ENCODE measurements around the gene COPA.
"Not testable (repeated sequence)": the region's sequence is repeated elsewhere in the genome, so short reads cannot be mapped to it uniquely, and the experiment has no call there.

The COPA gene

GRCh38 chr1:160342953-160343869, at the start of gene COPA, which contains the start of gene NCSTN:
Gene COPA, minus strand, starts transcription at chr1:160343250. Its CDS starts 80 bp downstream, at chr1:160343170.
Gene NCSTN, plus strand, starts transcription at chr1:160343383. Its CDS starts 14 bp downstream, at chr1:160343397.
- peak; percentile 93 for DNase-seq (ENCODE audit: low read depth, low spot score)
- Histone ChIP-seq H3K27ac (ENCODE audit: low read length) (no peak within 1 kb of the TSS), H3K9me3 (ENCODE audit: control insufficient read depth, insufficient read depth, low read length) (no peaks in the 10 kb centered on the region), H3K36me3 (ENCODE audit: control insufficient read depth, insufficient read depth, low read length) (peaks cover 6% of the 10 kb centered on the region; the same call in 1 of the 2 replicates), H3K4me1 (ENCODE audit: control insufficient read depth, insufficient read depth, low read length) (no peaks in the 10 kb centered on the region), H3K27me3 (ENCODE audit: control insufficient read depth, insufficient read depth, low read length) (no peaks in the 10 kb centered on the region), H3K4me3 (ENCODE audit: low read length) (peak within 1 kb of the TSS; percentile 99)
- WGBS (ENCODE audit: insufficient coverage, insufficient read length) = no CpG with 5 or more reads among the region's 58 CpGs

GRCh38 chr1:160388406-160388805, 45.4 kb upstream of the COPA start:
- not testable (repeated sequence) for H3K4me1 ChIP-seq (ENCODE audit: control insufficient read depth, insufficient read depth, low read length); H3K9me3 ChIP-seq (ENCODE audit: control insufficient read depth, insufficient read depth, low read length); H3K4me3 ChIP-seq (ENCODE audit: low read length); H3K36me3 ChIP-seq (ENCODE audit: control insufficient read depth, insufficient read depth, low read length); H3K27me3 ChIP-seq (ENCODE audit: control insufficient read depth, insufficient read depth, low read length); H3K27ac ChIP-seq (ENCODE audit: low read length); DNase-seq (ENCODE audit: low read depth, low spot score)
- no CpG with 5 or more reads among the region's 4 CpGs for WGBS (ENCODE audit: insufficient coverage, insufficient read length)

- WGBS (ENCODE audit: insufficient coverage, insufficient read length) = no CpG with 5 or more reads among the region's 2 CpGs
Measured at GRCh38 chr1:160384812-160385211, 41.8 kb upstream of the COPA start.

GRCh38 chr1:160377585-160378206, 34.6 kb upstream of the COPA start:
- Histone ChIP-seq H3K9me3 (ENCODE audit: control insufficient read depth, insufficient read depth, low read length) (no peaks in the 10 kb centered on the region), H3K27me3 (ENCODE audit: control insufficient read depth, insufficient read depth, low read length) (no peaks in the 10 kb centered on the region), H3K27ac (ENCODE audit: low read length) (no peak overlapping the region), H3K4me1 (ENCODE audit: control insufficient read depth, insufficient read depth, low read length) (peaks cover 9% of the 10 kb centered on the region; the same call in 1 of the 2 replicates), H3K4me3 (ENCODE audit: low read length) (no peak overlapping the region), H3K36me3 (ENCODE audit: control insufficient read depth, insufficient read depth, low read length) (no peaks in the 10 kb centered on the region)
- no peak for DNase-seq (ENCODE audit: low read depth, low spot score)
- no CpG with 5 or more reads among the region's 7 CpGs for WGBS (ENCODE audit: insufficient coverage, insufficient read length)

More at GRCh38 chr1:160384812-160385211, 41.8 kb upstream of the COPA start:
- not testable (repeated sequence) for H3K27me3 ChIP-seq (ENCODE audit: control insufficient read depth, insufficient read depth, low read length); DNase-seq (ENCODE audit: low read depth, low spot score); H3K4me3 ChIP-seq (ENCODE audit: low read length); H3K27ac ChIP-seq (ENCODE audit: low read length); H3K4me1 ChIP-seq (ENCODE audit: control insufficient read depth, insufficient read depth, low read length); H3K9me3 ChIP-seq (ENCODE audit: control insufficient read depth, insufficient read depth, low read length); H3K36me3 ChIP-seq (ENCODE audit: control insufficient read depth, insufficient read depth, low read length)

- Histone ChIP-seq H3K27ac (ENCODE audit: low read length) (no peak overlapping the region), H3K36me3 (ENCODE audit: control insufficient read depth, insufficient read depth, low read length) (no peaks in the 10 kb centered on the region), H3K27me3 (ENCODE audit: control insufficient read depth, insufficient read depth, low read length) (no peaks in the 10 kb centered on the region), H3K9me3 (ENCODE audit: control insufficient read depth, insufficient read depth, low read length) (no peaks in the 10 kb centered on the region), H3K4me3 (ENCODE audit: low read length) (no peak overlapping the region), H3K4me1 (ENCODE audit: control insufficient read depth, insufficient read depth, low read length) (peaks cover 9% of the 10 kb centered on the region; the same call in 1 of the 2 replicates)
- peak; percentile 67 for DNase-seq (ENCODE audit: low read depth, low spot score)
- WGBS (ENCODE audit: insufficient coverage, insufficient read length) = no CpG with 5 or more reads among the region's 5 CpGs
Measured at GRCh38 chr1:160376525-160377131, 33.6 kb upstream of the COPA start.

GRCh38 chr1:160375788-160376524, 32.9 kb upstream of the COPA start:
- Histone ChIP-seq H3K4me1 (ENCODE audit: control insufficient read depth, insufficient read depth, low read length) (peaks cover 9% of the 10 kb centered on the region), H3K36me3 (ENCODE audit: control insufficient read depth, insufficient read depth, low read length) (no peaks in the 10 kb centered on the region), H3K9me3 (ENCODE audit: control insufficient read depth, insufficient read depth, low read length) (no peaks in the 10 kb centered on the region), H3K4me3 (ENCODE audit: low read length) (no peak overlapping the region), H3K27ac (ENCODE audit: low read length) (no peak overlapping the region), H3K27me3 (ENCODE audit: control insufficient read depth, insufficient read depth, low read length) (no peaks in the 10 kb centered on the region)
- no CpG with 5 or more reads among the region's 9 CpGs for WGBS (ENCODE audit: insufficient coverage, insufficient read length)
- DNase-seq (ENCODE audit: low read depth, low spot score) = no peak

- Histone ChIP-seq H3K4me3 (ENCODE audit: low read length) (no peak overlapping the region), H3K36me3 (ENCODE audit: control insufficient read depth, insufficient read depth, low read length) (no peaks in the 10 kb centered on the region), H3K27ac (ENCODE audit: low read length) (no peak overlapping the region), H3K27me3 (ENCODE audit: control insufficient read depth, insufficient read depth, low read length) (no peaks in the 10 kb centered on the region), H3K9me3 (ENCODE audit: control insufficient read depth, insufficient read depth, low read length) (no peaks in the 10 kb centered on the region), H3K4me1 (ENCODE audit: control insufficient read depth, insufficient read depth, low read length) (peaks cover 9% of the 10 kb centered on the region)
- DNase-seq (ENCODE audit: low read depth, low spot score) = no peak
- WGBS (ENCODE audit: insufficient coverage, insufficient read length) = no CpG with 5 or more reads among the region's 6 CpGs
Measured at GRCh38 chr1:160374306-160375110, 31.5 kb upstream of the COPA start.

GRCh38 chr1:160373696-160374095, 30.6 kb upstream of the COPA start:
- H3K27ac ChIP-seq (ENCODE audit: low read length) = no peak overlapping the region
- no peaks in the 10 kb centered on the region for H3K27me3 ChIP-seq (ENCODE audit: control insufficient read depth, insufficient read depth, low read length)
- H3K4me3 ChIP-seq (ENCODE audit: low read length) = no peak overlapping the region
- H3K9me3 ChIP-seq (ENCODE audit: control insufficient read depth, insufficient read depth, low read length) = no peaks in the 10 kb centered on the region
- no CpG with 5 or more reads among the region's 4 CpGs for WGBS (ENCODE audit: insufficient coverage, insufficient read length)
- DNase-seq (ENCODE audit: low read depth, low spot score) = no peak
- H3K4me1 ChIP-seq (ENCODE audit: control insufficient read depth, insufficient read depth, low read length) = peaks cover 9% of the 10 kb centered on the region
- H3K36me3 ChIP-seq (ENCODE audit: control insufficient read depth, insufficient read depth, low read length) = no peaks in the 10 kb centered on the region

- no peak for DNase-seq (ENCODE audit: low read depth, low spot score)
- no peak overlapping the region for H3K4me3 ChIP-seq (ENCODE audit: low read length)
- no peaks in the 10 kb centered on the region for H3K36me3 ChIP-seq (ENCODE audit: control insufficient read depth, insufficient read depth, low read length)
- no peaks in the 10 kb centered on the region for H3K27me3 ChIP-seq (ENCODE audit: control insufficient read depth, insufficient read depth, low read length)
- H3K27ac ChIP-seq (ENCODE audit: low read length) = no peak overlapping the region
- H3K9me3 ChIP-seq (ENCODE audit: control insufficient read depth, insufficient read depth, low read length) = no peaks in the 10 kb centered on the region
- peaks cover 9% of the 10 kb centered on the region for H3K4me1 ChIP-seq (ENCODE audit: control insufficient read depth, insufficient read depth, low read length)
- no CpG with 5 or more reads among the region's 4 CpGs for WGBS (ENCODE audit: insufficient coverage, insufficient read length)
Measured at GRCh38 chr1:160371756-160372155, 28.7 kb upstream of the COPA start.

Measured in iPS DF 6.9 (cell line).